RWPE2 (cell line): ENCODE results near the gene CACNB3.

Source experiments
- ATAC-seq: fragments of 200-7000 bp; cut with Tn5 transposase; 3 replicates; pipeline ENCODE4 v1.9.1; 2021; ENCODE audit warnings: low read depth
- DNase-seq: peaks from one replicate; pipeline ENCODE4 v3.0.0-alpha.2; 2020; ENCODE audit warnings: low spot score
- H3K27ac ChIP-seq: fragments of 450-650 bp; 2 replicates; pipeline ENCODE4 v1.5.1; 2017; ENCODE audit warnings: mild to moderate bottlenecking; ENCODE audit not compliant: poor library complexity, severe bottlenecking
- H3K27me3 ChIP-seq: fragments of 250-450 bp; sonication (Bioruptor Pico); 2 replicates; pipeline ENCODE4 v1.5.1; 2021; ENCODE audit warnings: mild to moderate bottlenecking, moderate library complexity; ENCODE audit not compliant: insufficient read depth, poor library complexity, severe bottlenecking
- H3K36me3 ChIP-seq: fragments of 250-450 bp; sonication (Bioruptor Pico); 2 replicates; pipeline ENCODE4 v1.5.1; 2020; ENCODE audit warnings: low read depth, mild to moderate bottlenecking, moderate library complexity
- H3K4me1 ChIP-seq: fragments of 250-450 bp; sonication (Bioruptor Pico); 2 replicates; pipeline ENCODE4 v1.5.1; 2021; ENCODE audit warnings: mild to moderate bottlenecking, moderate library complexity; ENCODE audit not compliant: insufficient read depth, poor library complexity, severe bottlenecking
- H3K4me3 ChIP-seq: fragments of 250-450 bp; sonication (Bioruptor Pico); 2 replicates; pipeline ENCODE4 v1.5.1; 2021; ENCODE audit warnings: mild to moderate bottlenecking, moderate library complexity; ENCODE audit not compliant: severe bottlenecking
- H3K9me3 ChIP-seq: fragments of 250-450 bp; sonication (Bioruptor Pico); 2 replicates; pipeline ENCODE4 v1.5.1; 2021; ENCODE audit warnings: mild to moderate bottlenecking, moderate library complexity; ENCODE audit not compliant: severe bottlenecking
- CTCF ChIP-seq: fragments of 450-650 bp; IDR thresholded peaks from one replicate; pipeline ENCODE4 v1.5.1; 2017; ENCODE audit warnings: mild to moderate bottlenecking, moderate library complexity; ENCODE audit not compliant: poor library complexity, severe bottlenecking

The CACNB3 gene

GRCh38 chr12:48813465-48814261 lies 4.6 kb upstream of the CACNB3 start:
- DNase-seq (no peak), ATAC-seq (no peak)
- TF ChIP-seq CTCF: no peak
- Histone ChIP-seq H3K4me1 (no peaks in the 10 kb centered on the region), H3K4me3 (peak overlapping the region; percentile 42), H3K9me3 (no peaks in the 10 kb centered on the region), H3K27me3 (no peaks in the 10 kb centered on the region), H3K27ac (peak overlapping the region; percentile 64), H3K36me3 (no peaks in the 10 kb centered on the region)

- ATAC-seq: peak; percentile 65
- Histone ChIP-seq H3K27me3 (no peaks in the 10 kb centered on the region), H3K36me3 (no peaks in the 10 kb centered on the region)
Measured at GRCh38 chr12:48814262-48815125, 3.8 kb upstream of the CACNB3 start.

GRCh38 chr12:48815126-48816110 lies 2.9 kb upstream of the CACNB3 start:
- ATAC-seq (peak; percentile 69), DNase-seq (no peak)
- no peak for TF ChIP-seq CTCF
- peak overlapping the region; percentile 42 for H3K4me3 ChIP-seq
- H3K27ac ChIP-seq: peak overlapping the region; percentile 64
- no peaks in the 10 kb centered on the region for H3K9me3 ChIP-seq
- no peaks in the 10 kb centered on the region for H3K27me3 ChIP-seq
- H3K4me1 ChIP-seq: no peaks in the 10 kb centered on the region
- H3K36me3 ChIP-seq: no peaks in the 10 kb centered on the region

More at GRCh38 chr12:48814262-48815125, 3.8 kb upstream of the CACNB3 start:
- Histone ChIP-seq H3K27ac (peak overlapping the region; percentile 64), H3K4me3 (peak overlapping the region; percentile 42), H3K9me3 (no peaks in the 10 kb centered on the region), H3K4me1 (no peaks in the 10 kb centered on the region)
- TF ChIP-seq CTCF: peak; percentile 99
- DNase-seq: no peak

- Histone ChIP-seq H3K4me3 (peak overlapping the region; percentile 42), H3K9me3 (no peaks in the 10 kb centered on the region), H3K4me1 (no peaks in the 10 kb centered on the region), H3K27ac (peak overlapping the region; percentile 64), H3K36me3 (no peaks in the 10 kb centered on the region), H3K27me3 (no peaks in the 10 kb centered on the region)
- ATAC-seq (no peak), DNase-seq (no peak)
- TF ChIP-seq CTCF: no peak
Measured at GRCh38 chr12:48816143-48816854, 2.0 kb upstream of the CACNB3 start.
